Neural progenitor cell (in vitro differentiated cells): ENCODE results near the gene RASGEF1B. TPM values are rescaled to one million over a fixed set of nuclear protein-coding genes. Genes with fewer than 3 reads are reported as not detected.

ENCODE experiments used
- DNase-seq: peaks from one replicate; pipeline ENCODE4 v3.0.0-alpha.2; 2016; ENCODE audit warnings: low spot score
- H2AFZ ChIP-seq: fragments of 200-600 bp; sonication (generic); replicated peaks from 2 replicates; pipeline ENCODE4 v1.6.1; 2016; ENCODE audit warnings: antibody characterized with exemption
- H3F3A ChIP-seq: fragments of 200-600 bp; sonication (generic); 2 replicates; pipeline ENCODE4 v1.6.1; 2016; ENCODE audit warnings: antibody characterized with exemption, low read depth
- H3K27ac ChIP-seq: fragments of 200-600 bp; sonication (generic); 2 replicates; pipeline ENCODE4 v1.5.1; 2016; ENCODE audit warnings: mild to moderate bottlenecking
- H3K27me3 ChIP-seq: fragments of 200-600 bp; sonication (generic); 2 replicates; pipeline ENCODE4 v1.6.1; 2016; ENCODE audit warnings: mild to moderate bottlenecking, moderate library complexity
- H3K36me3 ChIP-seq: fragments of 200-600 bp; sonication (generic); 2 replicates; pipeline ENCODE4 v1.5.1; 2016
- H3K4me1 ChIP-seq: fragments of 200-600 bp; sonication (generic); 2 replicates; pipeline ENCODE4 v1.6.1; 2016; ENCODE audit warnings: mixed run types
- H3K4me2 ChIP-seq: fragments of 200-600 bp; sonication (generic); 2 replicates; pipeline ENCODE4 v1.6.1; 2016
- H3K4me3 ChIP-seq: fragments of 200-600 bp; sonication (generic); 2 replicates; pipeline ENCODE4 v1.5.1; 2016
- H3K79me2 ChIP-seq: fragments of 200-600 bp; sonication (generic); 2 replicates; pipeline ENCODE4 v1.6.1; 2016; ENCODE audit warnings: low read depth
- H3K9ac ChIP-seq: fragments of 200-600 bp; sonication (generic); 2 replicates; pipeline ENCODE4 v1.6.1; 2016
- H3K9me3 ChIP-seq: fragments of 200-600 bp; sonication (generic); 2 replicates; pipeline ENCODE4 v1.5.1; 2016; ENCODE audit warnings: low read depth
- H4K20me1 ChIP-seq: fragments of 200-600 bp; sonication (generic); 2 replicates; pipeline ENCODE4 v1.6.1; 2016; ENCODE audit warnings: low read depth
- H3K27ac Mint-ChIP-seq: 3 replicates; pipeline ENCODE4 v1.8.0; 2021; ENCODE audit warnings: mixed read lengths
- H3K27me3 Mint-ChIP-seq: 2 replicates; pipeline ENCODE4 v1.8.0; 2022; ENCODE audit warnings: low read depth, mild to moderate bottlenecking, inconsistent platforms, moderate library complexity, mixed read lengths; ENCODE audit not compliant: insufficient read depth
- H3K36me3 Mint-ChIP-seq: 3 replicates; pipeline ENCODE4 v1.8.0; 2021; ENCODE audit warnings: mixed read lengths
- H3K4me1 Mint-ChIP-seq: 3 replicates; pipeline ENCODE4 v1.8.0; 2021; ENCODE audit warnings: mixed read lengths
- H3K4me3 Mint-ChIP-seq: 3 replicates; pipeline ENCODE4 v1.8.0; 2021; ENCODE audit warnings: mild to moderate bottlenecking, moderate library complexity, mixed read lengths
- H3K9me3 Mint-ChIP-seq: 3 replicates; pipeline ENCODE4 v1.8.0; 2020; ENCODE audit warnings: mixed read lengths
- CTCF ChIP-seq: fragments of 200-600 bp; sonication (generic); IDR thresholded peaks from 2 replicates; pipeline ENCODE4 v1.5.1; 2017; ENCODE audit warnings: antibody characterized with exemption, mild to moderate bottlenecking
- EZH2 ChIP-seq: fragments of 200-600 bp; sonication (generic); IDR thresholded peaks from 2 replicates; pipeline ENCODE4 v1.6.1; 2017; ENCODE audit warnings: antibody characterized with exemption, mild to moderate bottlenecking, moderate library complexity
- EZH2phosphoT487 ChIP-seq: fragments of 200-600 bp; sonication (generic); IDR thresholded peaks from 2 replicates; pipeline ENCODE4 v1.6.1; 2017; ENCODE audit warnings: antibody characterized with exemption
- total RNA-seq: library from RNA; depleted of rRNA; stranded (reverse); fragments of >200 nt; gene quantifications from 2 replicates; pipeline ENCODE4 v1.2.3, GENCODE V29; 2015; ENCODE audit warnings: low replicate concordance

Gene RASGEF1B
- total RNA-seq, 1 donor from 2014 or later = 9.4 TPM

- H3K4me2 ChIP-seq = no peak overlapping the region
Observed at GRCh38 chr4:81389720-81390119, 82.0 kb downstream of the RASGEF1B start.

GRCh38 chr4:81380437-81380836 lies 91.3 kb downstream of the RASGEF1B start:
- no peak overlapping the region for H3K4me3 Mint-ChIP-seq
- no peaks in the 10 kb centered on the region for H3F3A ChIP-seq
- no peaks in the 10 kb centered on the region for H3K36me3 ChIP-seq
- H3K4me1 ChIP-seq = no peaks in the 10 kb centered on the region
- no peak overlapping the region for H3K27ac Mint-ChIP-seq
- H3K9me3 ChIP-seq = no peaks in the 10 kb centered on the region
- no peak overlapping the region for H3K27ac ChIP-seq
- TF ChIP-seq EZH2phosphoT487 (no peak), EZH2 (no peak), CTCF (no peak)
- peaks cover 2% of the 10 kb centered on the region for H3K9me3 Mint-ChIP-seq
- H3K79me2 ChIP-seq = no peaks in the 10 kb centered on the region
- no peak overlapping the region for H3K4me2 ChIP-seq
- no peaks in the 10 kb centered on the region for H4K20me1 ChIP-seq
- DNase-seq = no peak
- no peak overlapping the region for H2AFZ ChIP-seq
- no peaks in the 10 kb centered on the region for H3K27me3 ChIP-seq
- H3K27me3 Mint-ChIP-seq = no peaks in the 10 kb centered on the region
- H3K4me1 Mint-ChIP-seq = no peaks in the 10 kb centered on the region
- no peaks in the 10 kb centered on the region for H3K36me3 Mint-ChIP-seq
- no peak overlapping the region for H3K4me3 ChIP-seq
- no peak overlapping the region for H3K9ac ChIP-seq

More at GRCh38 chr4:81389720-81390119, 82.0 kb downstream of the RASGEF1B start:
- H3F3A ChIP-seq = no peaks in the 10 kb centered on the region
- H3K36me3 ChIP-seq = no peaks in the 10 kb centered on the region
- peaks cover 4% of the 10 kb centered on the region for H3K27me3 Mint-ChIP-seq
- no peaks in the 10 kb centered on the region for H3K4me1 ChIP-seq
- H3K27ac Mint-ChIP-seq = no peak overlapping the region
- H3K79me2 ChIP-seq = no peaks in the 10 kb centered on the region
- no peaks in the 10 kb centered on the region for H3K27me3 ChIP-seq
- H3K27ac ChIP-seq = no peak overlapping the region
- no peaks in the 10 kb centered on the region for H4K20me1 ChIP-seq
- H3K9me3 ChIP-seq = no peaks in the 10 kb centered on the region
- TF ChIP-seq EZH2phosphoT487 = no peak
- TF ChIP-seq EZH2 = no peak
- no peak for TF ChIP-seq CTCF
- no peaks in the 10 kb centered on the region for H3K4me1 Mint-ChIP-seq
- no peaks in the 10 kb centered on the region for H3K36me3 Mint-ChIP-seq
- H3K4me3 ChIP-seq = no peak overlapping the region
- peaks cover 16% of the 10 kb centered on the region for H3K9me3 Mint-ChIP-seq
- H3K9ac ChIP-seq = no peak overlapping the region
- H3K4me3 Mint-ChIP-seq = no peak overlapping the region
- DNase-seq = no peak
- no peak overlapping the region for H2AFZ ChIP-seq

- Mint-ChIP-seq H3K4me3 (no peak overlapping the region), H3K4me1 (no peaks in the 10 kb centered on the region), H3K36me3 (no peaks in the 10 kb centered on the region), H3K27ac (no peak overlapping the region), H3K9me3 (no peaks in the 10 kb centered on the region), H3K27me3 (no peaks in the 10 kb centered on the region)
- no peak for DNase-seq
- H3K4me3 ChIP-seq = no peak overlapping the region
- H3K27ac ChIP-seq = no peak overlapping the region
- H3K36me3 ChIP-seq = no peaks in the 10 kb centered on the region
- no peaks in the 10 kb centered on the region for H3K27me3 ChIP-seq
- TF ChIP-seq CTCF (no peak), EZH2phosphoT487 (no peak), EZH2 (no peak)
- no peak overlapping the region for H3K9ac ChIP-seq
- H4K20me1 ChIP-seq = no peaks in the 10 kb centered on the region
- H3K9me3 ChIP-seq = no peaks in the 10 kb centered on the region
- H2AFZ ChIP-seq = no peak overlapping the region
- no peaks in the 10 kb centered on the region for H3K79me2 ChIP-seq
- no peaks in the 10 kb centered on the region for H3K4me1 ChIP-seq
- H3F3A ChIP-seq = no peaks in the 10 kb centered on the region
- no peak overlapping the region for H3K4me2 ChIP-seq
Observed at GRCh38 chr4:81378386-81378785, 93.3 kb downstream of the RASGEF1B start.
